Stromal cell of bone marrow (primary cell): Measurements from ENCODE around the gene CCDC30.

Experiments
- DNase-seq: peaks from one replicate; pipeline ENCODE4 v3.0.0-alpha.2; 2012; ENCODE audit warnings: low read depth

Gene CCDC30

GRCh38 chr1:42692461-42692860 lies 229.4 kb downstream of the CCDC30 start:
- no peak for DNase-seq

- no peak for DNase-seq
These were observed 229.8 kb downstream of the CCDC30 start for GRCh38 chr1:42692911-42693310.

- DNase-seq, result no peak
These were observed 235.2 kb downstream of the CCDC30 start for GRCh38 chr1:42698081-42698813.

GRCh38 chr1:42700006-42700405 lies 236.9 kb downstream of the CCDC30 start:
- no peak for DNase-seq

- no peak for DNase-seq
These were observed 240.9 kb downstream of the CCDC30 start for GRCh38 chr1:42703888-42704464.
